IMR-90 (cell line): ENCODE data around the gene STAT1. TPM values are rescaled to one million over a fixed set of nuclear protein-coding genes. Genes with fewer than 3 reads are reported as not detected.

Experiments used
- ATAC-seq: fragments of 200-7000 bp; cut with Tn5 transposase; 2 replicates; pipeline ENCODE4 v1.9.1; 2020; ENCODE audit warnings: low read depth, mild to moderate bottlenecking, moderate library complexity
- BruUV-seq: library from RNA; stranded (reverse); fragments of 400-500 nt; replicated peaks from 2 replicates; lab custom pipeline; 2021; lab: Mats Ljungman, UMichigan
- CTCF ChIA-PET: fragments of 300-600 bp; formaldehyde crosslinking; extraction: SDS; loops from one replicate; lab custom pipeline; 2021; ENCODE audit warnings: antibody characterized with exemption; lab: Yijun Ruan, JAX
- POLR2A ChIA-PET: fragments of 300-600 bp; sonication (Branson Sonifier 250); formaldehyde crosslinking; loops from one replicate; lab custom pipeline; 2022; ENCODE audit warnings: antibody characterized with exemption; ENCODE audit not compliant: unreplicated experiment; lab: Charles Lee
- DNase-seq: peaks from one replicate; pipeline ENCODE4 v3.0.0; 2013
- H2AFZ ChIP-seq: replicated peaks from 2 replicates; pipeline ENCODE3; 2013; ENCODE audit warnings: low read length, mild to moderate bottlenecking; ENCODE audit not compliant: poor library complexity
- H2AK5ac ChIP-seq: 2 replicates; pipeline ENCODE4 v1.6.1; 2013; ENCODE audit warnings: low read depth, low read length, inconsistent platforms
- H2AK9ac ChIP-seq: replicated peaks from 2 replicates; pipeline ENCODE3; 2013; ENCODE audit warnings: mild to moderate bottlenecking, low read depth, low read length, moderate library complexity; ENCODE audit not compliant: poor library complexity
- H2BK120ac ChIP-seq: 2 replicates; pipeline ENCODE4 v1.6.1; 2013; ENCODE audit warnings: low read depth, low read length, inconsistent platforms
- H2BK15ac ChIP-seq: 3 replicates; pipeline ENCODE4 v1.6.1; 2013; ENCODE audit warnings: low read depth, low read length, inconsistent platforms
- H2BK20ac ChIP-seq: 2 replicates; pipeline ENCODE4 v1.6.1; 2013; ENCODE audit warnings: low read depth, mild to moderate bottlenecking, inconsistent platforms, low read length, moderate library complexity
- H2BK5ac ChIP-seq: 2 replicates; pipeline ENCODE4 v1.6.1; 2013; ENCODE audit warnings: mild to moderate bottlenecking, low read depth, low read length, inconsistent platforms; ENCODE audit not compliant: poor library complexity, severe bottlenecking
- H3K14ac ChIP-seq: replicated peaks from 2 replicates; pipeline ENCODE4 v1.6.1; 2013; ENCODE audit warnings: low read depth, low read length, inconsistent platforms
- H3K18ac ChIP-seq: 2 replicates; pipeline ENCODE4 v1.6.1; 2013; ENCODE audit warnings: low read depth, low read length, control low read depth
- H3K23ac ChIP-seq: 2 replicates; pipeline ENCODE4 v1.6.1; 2013; ENCODE audit warnings: low read depth, low read length, inconsistent platforms
- H3K27ac ChIP-seq: 2 replicates; pipeline ENCODE4 v1.5.1; 2013; ENCODE audit warnings: mild to moderate bottlenecking, control low read depth, low read length; ENCODE audit not compliant: insufficient read depth
- H3K27me3 ChIP-seq: 2 replicates; pipeline ENCODE4 v1.6.1; 2013; ENCODE audit warnings: low read length; ENCODE audit not compliant: control insufficient read depth, insufficient read depth
- H3K36me3 ChIP-seq: 2 replicates; pipeline ENCODE4 v1.6.1; 2013; ENCODE audit warnings: low read length, mixed read lengths; ENCODE audit not compliant: control insufficient read depth, insufficient read depth
- H3K4ac ChIP-seq: 2 replicates; pipeline ENCODE4 v1.6.1; 2013; ENCODE audit warnings: low read depth, low read length, inconsistent platforms
- H3K4me1 ChIP-seq: 2 replicates; pipeline ENCODE4 v1.6.1; 2013; ENCODE audit warnings: low read length, mixed read lengths; ENCODE audit not compliant: control insufficient read depth, insufficient read depth
- H3K4me2 ChIP-seq: 2 replicates; pipeline ENCODE4 v1.6.1; 2013; ENCODE audit warnings: low read depth, mild to moderate bottlenecking, control low read depth, low read length, moderate library complexity
- H3K4me3 ChIP-seq: 2 replicates; pipeline ENCODE4 v1.5.1; 2013; ENCODE audit warnings: low read depth, mild to moderate bottlenecking, control low read depth, low read length, moderate library complexity; ENCODE audit not compliant: insufficient read depth
- H3K56ac ChIP-seq: 2 replicates; pipeline ENCODE4 v1.6.1; 2013; ENCODE audit warnings: low read length, inconsistent platforms; ENCODE audit not compliant: insufficient read depth; ENCODE audit errors: extremely low read depth
- H3K79me1 ChIP-seq, 2 experiments: 2 replicates each; pipeline ENCODE4 v1.6.1; 2013; ENCODE audit warnings: low read length in 2 of 2, inconsistent platforms in 1 of 2, low read depth in 1 of 2
- H3K9ac ChIP-seq: 2 replicates; pipeline ENCODE4 v1.6.1; 2013; ENCODE audit warnings: low read depth, low read length, control low read depth
- H3K9me1 ChIP-seq: 2 replicates; pipeline ENCODE4 v1.6.1; 2013; ENCODE audit warnings: low read length, inconsistent platforms; ENCODE audit not compliant: insufficient read depth
- H3K9me3 ChIP-seq: 2 replicates; pipeline ENCODE4 v1.6.1; 2013; ENCODE audit warnings: low read length; ENCODE audit not compliant: control insufficient read depth, insufficient read depth
- H4K20me1 ChIP-seq: 2 replicates; pipeline ENCODE4 v1.6.1; 2013; ENCODE audit warnings: low read length, inconsistent platforms; ENCODE audit not compliant: insufficient read depth
- H4K5ac ChIP-seq: 2 replicates; pipeline ENCODE4 v1.6.1; 2013; ENCODE audit warnings: mild to moderate bottlenecking, low read depth, low read length, control low read depth
- H4K8ac ChIP-seq, 2 experiments: 2 replicates each; pipeline ENCODE4 v1.6.1; 2013; ENCODE audit warnings: low read depth in 2 of 2, low read length in 2 of 2, control low read depth in 1 of 2, inconsistent platforms in 1 of 2
- H4K91ac ChIP-seq: 2 replicates; pipeline ENCODE4 v1.6.1; 2013; ENCODE audit warnings: low read depth, low read length, inconsistent platforms; ENCODE audit not compliant: insufficient read depth
- BHLHE40 ChIP-seq: fragments of 150-350 bp; IDR thresholded peaks from 2 replicates; pipeline ENCODE4 v1.6.1; 2016; ENCODE audit warnings: mild to moderate bottlenecking, low read depth, low read length
- CEBPB ChIP-seq: IDR thresholded peaks from 2 replicates; pipeline ENCODE4 v1.6.1; 2012; ENCODE audit warnings: low read depth, low read length, improper control_type of control experiment
- CHD1 ChIP-seq: IDR thresholded peaks from 2 replicates; pipeline ENCODE4 v1.6.1; 2012; ENCODE audit warnings: low read depth, low read length, improper control_type of control experiment
- FOS ChIP-seq: fragments of 150-350 bp; IDR thresholded peaks from 2 replicates; pipeline ENCODE4 v1.6.1; 2016; ENCODE audit warnings: low read depth, low read length
- MAFK ChIP-seq: IDR thresholded peaks from 2 replicates; pipeline ENCODE4 v1.6.1; 2012; ENCODE audit warnings: low read depth, low read length, improper control_type of control experiment
- MAZ ChIP-seq: IDR thresholded peaks from 2 replicates; pipeline ENCODE4 v1.6.1; 2012; ENCODE audit warnings: low read depth, mild to moderate bottlenecking, low read length, improper control_type of control experiment, moderate library complexity, borderline replicate concordance
- MXI1 ChIP-seq: IDR thresholded peaks from 2 replicates; pipeline ENCODE4 v1.6.1; 2012; ENCODE audit warnings: low read depth, mild to moderate bottlenecking, low read length, moderate library complexity, borderline replicate concordance
- NFE2L2 ChIP-seq: fragments of 150-350 bp; IDR thresholded peaks from 2 replicates; pipeline ENCODE4 v1.6.1; 2016; ENCODE audit warnings: low read depth, mild to moderate bottlenecking, low read length
- POLR2A ChIP-seq: IDR thresholded peaks from 2 replicates; pipeline ENCODE4 v1.6.1; 2012; ENCODE audit warnings: mild to moderate bottlenecking, low read depth, low read length
- RAD21 ChIP-seq: IDR thresholded peaks from 2 replicates; pipeline ENCODE4 v1.6.1; 2012; ENCODE audit warnings: low read length, improper control_type of control experiment
- RCOR1 ChIP-seq: IDR thresholded peaks from 2 replicates; pipeline ENCODE4 v1.6.1; 2012; ENCODE audit warnings: mild to moderate bottlenecking, low read length, improper control_type of control experiment; ENCODE audit not compliant: insufficient replicate concordance
- RFX5 ChIP-seq: IDR thresholded peaks from 2 replicates; pipeline ENCODE4 v1.8.0; 2012; ENCODE audit warnings: low read depth, mild to moderate bottlenecking, low read length, moderate library complexity
- SMC3 ChIP-seq: fragments of 150-350 bp; IDR thresholded peaks from 2 replicates; pipeline ENCODE4 v1.6.1; 2016; ENCODE audit warnings: low read depth, mild to moderate bottlenecking, antibody characterized with exemption, low read length, moderate library complexity
- WGBS, 2 experiments: methylation state at CpG; one replicate each; pipeline versions ENCODE4 v1.1.5 to v1.1.7; 2013; ENCODE audit warnings: missing lambda C conversion rate in 2 of 2; ENCODE audit not compliant: insufficient read length in 1 of 2; ENCODE audit errors: extremely low coverage in 2 of 2; 5-methylcytosine and 5-hydroxymethylcytosine counted together
- dilution Hi-C: fragments of 300-500 bp; cut with HindIII; formaldehyde crosslinking; loops from one replicate; pipeline ENCODE4 v1.14.3; 2018; ENCODE audit warnings: low sequenced_read_pairs; ENCODE audit not compliant: unreplicated experiment
- in situ Hi-C: fragments of 300-500 bp; cut with MboI; formaldehyde crosslinking; loops from 3 replicates; pipeline ENCODE4 v1.14.3; 2019; ENCODE audit warnings: low sequenced_read_pairs, inconsistent platforms, mixed read lengths
- intact Hi-C: fragments of 100-400 bp; cut with micrococcal nuclease; formaldehyde crosslinking; loops from 2 replicates; pipeline ENCODE4 v1.10.0; 2022
- polyA plus RNA-seq, 3 experiments: library from polyadenylated mRNA; depleted of rRNA; stranded (reverse); fragments of >200 nt; gene quantifications; 2 replicates each; pipeline ENCODE4 v1.2.3, GENCODE V29; 2012; ENCODE audit warnings: low replicate concordance in 1 of 3
- total RNA-seq: library from RNA; depleted of rRNA; stranded (reverse); fragments of >200 nt; gene quantifications from 2 replicates; pipeline ENCODE4 v1.2.3, GENCODE V29; 2012
- TF ChIP-seq, protein P1 (sequence below): conservative IDR thresholded peaks from 2 replicates; pipeline ENCODE4 v1.5.1; 2012; ENCODE audit warnings: mild to moderate bottlenecking, low read depth, low read length, improper control_type of control experiment
- TF ChIP-seq, protein P2 (sequence below): fragments of 150-350 bp; IDR thresholded peaks from 2 replicates; pipeline ENCODE4 v1.6.1; 2017; ENCODE audit warnings: mild to moderate bottlenecking, antibody characterized with exemption, low read length, low read depth
- TF ChIP-seq, protein P3 (sequence below): fragments of 150-350 bp; IDR thresholded peaks from 2 replicates; pipeline ENCODE4 v1.6.1; 2016; ENCODE audit warnings: low read depth, mild to moderate bottlenecking, low read length, moderate library complexity, borderline replicate concordance

Gene STAT1
- total and polyA plus RNA-seq, 2 of the 4 experiments (the other 2 are of a cell fraction) = 43.2 to 67.9 TPM

DNA sequence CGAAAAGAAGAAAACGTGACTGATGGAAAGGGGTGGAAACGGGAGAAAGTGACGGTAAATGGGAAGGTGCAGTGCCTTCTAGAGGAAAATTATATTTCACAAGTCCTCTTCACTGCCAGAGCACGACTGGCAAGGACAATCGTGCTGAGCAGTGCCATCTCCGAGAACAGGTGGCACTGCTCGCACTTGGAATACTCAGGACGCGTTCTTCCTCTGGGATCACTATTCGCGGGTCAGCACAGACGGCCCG is 364 bp downstream of the STAT1 start:
- H3K56ac ChIP-seq = peak overlapping the region; percentile 64
- H3K4ac ChIP-seq = peak overlapping the region; percentile 68
- 0% methylated on average over 9 of the region's 14 CpGs; no CpG with 5 or more reads in 1 of the 2 experiments for WGBS, 2 experiments
- peak overlapping the region; percentile 40 for H4K91ac ChIP-seq
- H3K4me1 ChIP-seq = peaks cover 12% of the 10 kb centered on the region
- peak overlapping the region; percentile 82 for H3K4me3 ChIP-seq
- H3K4me2 ChIP-seq = peak overlapping the region; percentile 92
- intact Hi-C loops = loop anchor here (1.0 to 5.0 kb wide), 2 partner anchors 34 to 142 kb away; no protein-coding TSS in a partner anchor
- H2AFZ ChIP-seq = peak overlapping the region; percentile 93
- in situ Hi-C loops = no loop called here
- no peak for TF ChIP-seq MXI1
- no peak for TF ChIP-seq SMC3
- TF ChIP-seq BHLHE40 = no peak
- no peak for TF ChIP-seq MAFK
- TF ChIP-seq RAD21 = no peak
- TF ChIP-seq RFX5 = no peak
- no peak for TF ChIP-seq POLR2A
- no peak for TF ChIP-seq FOS
- no peak for TF ChIP-seq RCOR1
- TF ChIP-seq, protein P1, sequence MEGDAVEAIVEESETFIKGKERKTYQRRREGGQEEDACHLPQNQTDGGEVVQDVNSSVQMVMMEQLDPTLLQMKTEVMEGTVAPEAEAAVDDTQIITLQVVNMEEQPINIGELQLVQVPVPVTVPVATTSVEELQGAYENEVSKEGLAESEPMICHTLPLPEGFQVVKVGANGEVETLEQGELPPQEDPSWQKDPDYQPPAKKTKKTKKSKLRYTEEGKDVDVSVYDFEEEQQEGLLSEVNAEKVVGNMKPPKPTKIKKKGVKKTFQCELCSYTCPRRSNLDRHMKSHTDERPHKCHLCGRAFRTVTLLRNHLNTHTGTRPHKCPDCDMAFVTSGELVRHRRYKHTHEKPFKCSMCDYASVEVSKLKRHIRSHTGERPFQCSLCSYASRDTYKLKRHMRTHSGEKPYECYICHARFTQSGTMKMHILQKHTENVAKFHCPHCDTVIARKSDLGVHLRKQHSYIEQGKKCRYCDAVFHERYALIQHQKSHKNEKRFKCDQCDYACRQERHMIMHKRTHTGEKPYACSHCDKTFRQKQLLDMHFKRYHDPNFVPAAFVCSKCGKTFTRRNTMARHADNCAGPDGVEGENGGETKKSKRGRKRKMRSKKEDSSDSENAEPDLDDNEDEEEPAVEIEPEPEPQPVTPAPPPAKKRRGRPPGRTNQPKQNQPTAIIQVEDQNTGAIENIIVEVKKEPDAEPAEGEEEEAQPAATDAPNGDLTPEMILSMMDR = no peak
- TF ChIP-seq, protein P2, sequence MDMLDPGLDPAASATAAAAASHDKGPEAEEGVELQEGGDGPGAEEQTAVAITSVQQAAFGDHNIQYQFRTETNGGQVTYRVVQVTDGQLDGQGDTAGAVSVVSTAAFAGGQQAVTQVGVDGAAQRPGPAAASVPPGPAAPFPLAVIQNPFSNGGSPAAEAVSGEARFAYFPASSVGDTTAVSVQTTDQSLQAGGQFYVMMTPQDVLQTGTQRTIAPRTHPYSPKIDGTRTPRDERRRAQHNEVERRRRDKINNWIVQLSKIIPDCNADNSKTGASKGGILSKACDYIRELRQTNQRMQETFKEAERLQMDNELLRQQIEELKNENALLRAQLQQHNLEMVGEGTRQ = no peak
- no peak for TF ChIP-seq CEBPB
- no peak for TF ChIP-seq NFE2L2
- TF ChIP-seq, protein P3, sequence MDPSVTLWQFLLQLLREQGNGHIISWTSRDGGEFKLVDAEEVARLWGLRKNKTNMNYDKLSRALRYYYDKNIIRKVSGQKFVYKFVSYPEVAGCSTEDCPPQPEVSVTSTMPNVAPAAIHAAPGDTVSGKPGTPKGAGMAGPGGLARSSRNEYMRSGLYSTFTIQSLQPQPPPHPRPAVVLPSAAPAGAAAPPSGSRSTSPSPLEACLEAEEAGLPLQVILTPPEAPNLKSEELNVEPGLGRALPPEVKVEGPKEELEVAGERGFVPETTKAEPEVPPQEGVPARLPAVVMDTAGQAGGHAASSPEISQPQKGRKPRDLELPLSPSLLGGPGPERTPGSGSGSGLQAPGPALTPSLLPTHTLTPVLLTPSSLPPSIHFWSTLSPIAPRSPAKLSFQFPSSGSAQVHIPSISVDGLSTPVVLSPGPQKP = no peak
- no peak for TF ChIP-seq MAZ
- TF ChIP-seq CHD1 = no peak
- peak overlapping the region; percentile 82 for H3K27ac ChIP-seq
- H4K8ac ChIP-seq = peak overlapping the region; percentile 19 to 59; a peak in 3 of 4 replicates
- BruUV-seq = TSS peak; percentile 66
- dilution Hi-C loops = no loop called here
- H2AK5ac ChIP-seq = peak overlapping the region; percentile 76
- H3K18ac ChIP-seq = peak overlapping the region; percentile 66
- H3K36me3 ChIP-seq = peaks cover 7% of the 10 kb centered on the region; the same call in 1 of the 2 replicates
- no peaks in the 10 kb centered on the region for H3K27me3 ChIP-seq
- POLR2A ChIA-PET = no interaction called here
- peak overlapping the region; percentile 83 for H2BK5ac ChIP-seq
- CTCF ChIA-PET = no interaction called here
- H3K14ac ChIP-seq = peak overlapping the region; percentile 92
- peak overlapping the region; percentile 87 for H3K9ac ChIP-seq
- H2BK20ac ChIP-seq = peak overlapping the region; percentile 11; the same call in 1 of the 2 replicates
- peaks cover 27 to 48% of the 10 kb centered on the region in 2 experiments for H3K79me1 ChIP-seq
- DNase-seq (no peak), ATAC-seq (no peak)
- peak overlapping the region; percentile 16; the same call in 1 of the 3 replicates for H2BK15ac ChIP-seq
- peak overlapping the region; percentile 46; the same call in 1 of the 2 replicates for H4K5ac ChIP-seq
- H2BK120ac ChIP-seq = peak overlapping the region; percentile 68
- no peaks in the 10 kb centered on the region for H3K9me3 ChIP-seq
- peak overlapping the region; percentile 93 for H2AK9ac ChIP-seq
- peaks cover 15% of the 10 kb centered on the region; the same call in 1 of the 2 replicates for H4K20me1 ChIP-seq
- peaks cover 24% of the 10 kb centered on the region for H3K9me1 ChIP-seq
- H3K23ac ChIP-seq = peak overlapping the region; percentile 85
